K562 (cell line): Measurements from ENCODE around the gene RIOX2. TPM values are rescaled to one million over a fixed set of nuclear protein-coding genes. Genes with fewer than 3 reads are reported as not detected.
A peak's percentile ranks its signal among the peaks of the same experiment; 100 is the strongest.

ENCODE experiments used
- ATAC-seq: fragments of 200-7000 bp; cut with Tn5 transposase; 3 replicates; pipeline ENCODE4 v1.9.1; 2020; ENCODE audit warnings: moderate library complexity
- BruUV-seq: library from RNA; stranded (reverse); fragments of 400-500 nt; replicated peaks from 2 replicates; lab custom pipeline; 2021; lab: Mats Ljungman, UMichigan
- CTCF ChIA-PET: fragments of 300-600 bp; formaldehyde crosslinking; extraction: SDS; loops from one replicate; lab custom pipeline; 2021; ENCODE audit warnings: low intra/inter-chr PET ratio; lab: Yijun Ruan, JAX
- POLR2A ChIA-PET: fragments of 300-600, 350-650 bp; sonication (Branson Sonifier 250); formaldehyde crosslinking; extraction: SDS; loops from one replicate; lab custom pipeline; 2021; ENCODE audit warnings: antibody characterized with exemption, inconsistent platforms; lab: Yijun Ruan, JAX
- DNase-seq, 4 experiments: peaks; one replicate each; pipeline versions ENCODE4 v3.0.0 to v3.0.0-alpha.2; 2011 to 2018; ENCODE audit warnings: low spot score in 3 of 4, mixed read lengths in 3 of 4; ENCODE audit errors: extremely low read depth in 1 of 4
- FAIRE-seq: peaks from 2 replicates; lab custom pipeline; 2011; peaks lifted over from hg19 to GRCh38; lab: Jason Lieb, UNC
- H2AFZ ChIP-seq: 2 replicates; pipeline ENCODE4 v1.6.0; 2011; ENCODE audit warnings: low read depth, low read length, control low read depth, inconsistent platforms
- H3K27ac ChIP-seq: fragments of 200-600 bp; 3 replicates; pipeline ENCODE4 v1.8.0; 2011; ENCODE audit warnings: low read depth, mild to moderate bottlenecking, control low read depth, inconsistent platforms, low read length, moderate library complexity, mixed read lengths; ENCODE audit errors: extremely low read depth
- H3K27me3 ChIP-seq, 2 experiments: fragments of 300-600 bp in 1 of 2; 2 replicates in 1 of 2; 3 replicates in 1 of 2; pipeline versions ENCODE4 v1.6.0 to v1.8.0; 2011; ENCODE audit warnings: inconsistent platforms in 2 of 2, low read length in 2 of 2, mild to moderate bottlenecking in 1 of 2, mixed read lengths in 1 of 2, moderate library complexity in 1 of 2; ENCODE audit not compliant: control insufficient read depth in 2 of 2, insufficient read depth in 2 of 2
- H3K36me3 ChIP-seq: fragments of 300-600 bp; 3 replicates; pipeline ENCODE4 v1.8.0; 2011; ENCODE audit warnings: mild to moderate bottlenecking, low read length, inconsistent platforms; ENCODE audit not compliant: control insufficient read depth, insufficient read depth
- H3K4me1 ChIP-seq, 2 experiments: fragments of 200-600 bp in 1 of 2; replicated peaks in 1 of 2; 2 replicates in 1 of 2; 3 replicates in 1 of 2; pipeline versions ENCODE4 v1.5.1 to v1.8.0; 2011; ENCODE audit warnings: inconsistent platforms in 2 of 2, low read length in 2 of 2, mild to moderate bottlenecking in 1 of 2, mixed read lengths in 1 of 2, moderate library complexity in 1 of 2; ENCODE audit not compliant: control insufficient read depth in 2 of 2, insufficient read depth in 2 of 2
- H3K4me2 ChIP-seq: 2 replicates; pipeline ENCODE4 v1.6.1; 2011; ENCODE audit warnings: low read length, control low read depth, inconsistent platforms, mixed read lengths; ENCODE audit not compliant: insufficient read depth
- H3K4me3 ChIP-seq: fragments of 200-600 bp; sonication (generic), shearing (Covaris generic); 2 replicates; pipeline ENCODE4 v1.5.1; 2016; ENCODE audit warnings: control low read depth, inconsistent platforms
- H3K79me2 ChIP-seq: fragments of 200-600 bp; 3 replicates; pipeline ENCODE4 v1.8.0; 2011; ENCODE audit warnings: low read length, inconsistent platforms; ENCODE audit not compliant: control insufficient read depth, insufficient read depth
- H3K9ac ChIP-seq, 2 experiments: 2 replicates each; pipeline versions ENCODE4 v1.6.0 to v1.6.1; 2011; ENCODE audit warnings: low read depth in 2 of 2, low read length in 2 of 2, control low read depth in 1 of 2, inconsistent platforms in 1 of 2, mild to moderate bottlenecking in 1 of 2, mixed read lengths in 1 of 2; ENCODE audit not compliant: insufficient read depth in 1 of 2
- H3K9me1 ChIP-seq: one replicate; pipeline ENCODE4 v1.6.0; 2011; ENCODE audit warnings: inconsistent platforms, mild to moderate bottlenecking, low read length, moderate library complexity; ENCODE audit not compliant: control insufficient read depth, insufficient read depth
- H3K9me3 ChIP-seq: replicated peaks from 2 replicates; pipeline ENCODE4 v1.5.1; 2011; ENCODE audit warnings: low read depth, low read length, inconsistent platforms; ENCODE audit not compliant: control insufficient read depth, insufficient read depth
- H4K20me1 ChIP-seq: replicated peaks from 2 replicates; pipeline ENCODE4 v1.6.1; 2011; ENCODE audit warnings: low read length, inconsistent platforms, mixed read lengths; ENCODE audit not compliant: control insufficient read depth, insufficient read depth
- BCLAF1 ChIP-seq, 2 experiments: fragments of 450-650 bp in 1 of 2; IDR thresholded peaks; 2 replicates each; pipeline ENCODE4 v1.6.1; 2011 to 2017; ENCODE audit warnings: low read depth in 2 of 2, antibody characterized with exemption in 1 of 2, borderline replicate concordance in 1 of 2, low read length in 1 of 2, mild to moderate bottlenecking in 1 of 2, mixed read lengths in 1 of 2; ENCODE audit not compliant: control insufficient read depth in 1 of 2
- MEF2A ChIP-seq: IDR thresholded peaks from 2 replicates; pipeline ENCODE4 v1.6.1; 2011; ENCODE audit warnings: low read depth, mild to moderate bottlenecking, low read length, moderate library complexity; ENCODE audit not compliant: control insufficient read depth
- NR2F6 ChIP-seq: fragments of 450-650 bp; formaldehyde crosslinking; IDR thresholded peaks from 2 replicates; pipeline ENCODE4 v1.4.0; 2020; ENCODE audit warnings: mild to moderate bottlenecking
- U2AF2 ChIP-seq: fragments of 200-400 bp; formaldehyde crosslinking; optimal IDR thresholded peaks from 2 replicates; pipeline ENCODE3; 2017; ENCODE audit warnings: low read depth, mild to moderate bottlenecking, low read length
- ZBTB1 ChIP-seq: sonication (generic); formaldehyde crosslinking; IDR thresholded peaks from 2 replicates; pipeline ENCODE4 v1.8.1; 2023; ENCODE audit warnings: missing genetic modification reagents, low read depth, mild to moderate bottlenecking, borderline replicate concordance
- WGBS: fragments of 100-300 bp; shearing (Covaris generic); methylation state at CpG from one replicate; pipeline ENCODE4 v1.1.6; 2016; ENCODE audit warnings: low coverage, mixed read lengths; ENCODE audit not compliant: insufficient coverage; ENCODE audit errors: missing lambda C conversion rate; 5-methylcytosine and 5-hydroxymethylcytosine counted together
- in situ Hi-C: fragments of 300-500 bp; cut with MboI; formaldehyde crosslinking; loops from 4 replicates; pipeline ENCODE4 v1.15.0; 2018; ENCODE audit warnings: inconsistent platforms, mixed read lengths
- intact Hi-C: fragments of 100-400 bp; cut with micrococcal nuclease; formaldehyde crosslinking; loops from 2 replicates; pipeline ENCODE4 v1.14.2; 2022
- polyA plus RNA-seq, 8 experiments: library from polyadenylated mRNA; depleted of rRNA in 4 of 8; stranded (reverse) in 5 of 8; unstranded in 3 of 8; fragments of >200 nt; fragmentation: Nextera tagmentation in 2 of 8; fragmentation: Illumina TruSeq in 1 of 8; extraction: Ambion mirVana in 2 of 8; extraction: Trizol in 1 of 8; gene quantifications; 2 replicates each; pipeline versions ENCODE4 v1.2.1 to v1.2.3, GENCODE V29; 2011 to 2014; ENCODE audit warnings: inconsistent platforms in 1 of 8, missing spikeins in 1 of 8
- total RNA-seq, 7 experiments: library from RNA; depleted of rRNA in 6 of 7; stranded (reverse); fragments of >200 nt in 6 of 7; fragmentation: Illumina TruSeq in 2 of 7; extraction: Trizol in 2 of 7; gene quantifications; 2 replicates each; pipeline versions ENCODE4 v1.2.1 to v1.2.3, GENCODE V29; 2011 to 2021; ENCODE audit warnings: low replicate concordance in 1 of 7

RIOX2 gene
- total and polyA plus RNA-seq, 9 of the 15 experiments (the other 6 are each of a cell fraction or from before 2014, with no cell fraction given) = 22.2 to 56.0 (median 32.6) TPM

GRCh38 chr3:97981886-97982285, 9.7 kb upstream of the RIOX2 start:
- in situ Hi-C loops = no loop called here
- no peaks in the 10 kb centered on the region for H3K79me2 ChIP-seq
- no peak overlapping the region for H3K4me3 ChIP-seq
- intact Hi-C loops = loop anchor here (5.0 kb wide), 1 partner anchor 35 kb away; no protein-coding TSS in a partner anchor
- CTCF ChIA-PET = no interaction called here
- no TSS peak for BruUV-seq
- no peaks in the 10 kb centered on the region for H3K9me1 ChIP-seq
- TF ChIP-seq NR2F6 (no peak), BCLAF1 (IDR thresholded peaks at IDR 0.05; ENCODE audit: borderline replicate concordance in 1 of 2, control insufficient read depth in 1 of 2, low read depth in 2 of 2, low read length in 1 of 2) (no peak), MEF2A (peak; percentile 79), U2AF2 (no peak), ZBTB1 (no peak)
- H3K9ac ChIP-seq = no peak overlapping the region
- no peaks in the 10 kb centered on the region; a peak in 1 of 5 replicates for H3K4me1 ChIP-seq
- H3K36me3 ChIP-seq = no peaks in the 10 kb centered on the region
- H3K4me2 ChIP-seq = no peak overlapping the region
- POLR2A ChIA-PET = no interaction called here
- no peaks in the 10 kb centered on the region for H3K27me3 ChIP-seq
- H3K9me3 ChIP-seq = no peaks in the 10 kb centered on the region
- no peak overlapping the region for H3K27ac ChIP-seq
- no peak overlapping the region for H2AFZ ChIP-seq
- no peak for ATAC-seq
- no peak for DNase-seq
- 0% methylated on average over 3 of the region's 3 CpGs for WGBS
- no peaks in the 10 kb centered on the region for H4K20me1 ChIP-seq
- FAIRE-seq = no peak
